DOHH2 (cell line): ENCODE measurements around the gene PGAP2.

Source experiments
- H3F3A ChIP-seq: fragments of 200-600 bp; sonication (generic), shearing (Covaris generic); 2 replicates; pipeline ENCODE4 v1.6.0; 2016; ENCODE audit warnings: antibody characterized with exemption, mild to moderate bottlenecking; ENCODE audit not compliant: control insufficient read depth, insufficient read depth
- H3K27ac ChIP-seq: fragments of 200-600 bp; sonication (generic); 2 replicates; pipeline ENCODE4 v1.5.1; 2014; ENCODE audit warnings: low read depth, mild to moderate bottlenecking, low read length, moderate library complexity
- H3K27me3 ChIP-seq: fragments of 200-600 bp; sonication (generic); 2 replicates; pipeline ENCODE4 v1.6.1; 2014; ENCODE audit warnings: mild to moderate bottlenecking, low read length, mixed read lengths; ENCODE audit not compliant: control insufficient read depth
- H3K36me3 ChIP-seq: fragments of 200-600 bp; sonication (generic); 2 replicates; pipeline ENCODE4 v1.6.1; 2014; ENCODE audit warnings: mild to moderate bottlenecking, low read length, moderate library complexity, mixed read lengths; ENCODE audit not compliant: control insufficient read depth
- H3K4me1 ChIP-seq: fragments of 200-600 bp; sonication (generic); 2 replicates; pipeline ENCODE4 v1.6.1; 2014; ENCODE audit warnings: mild to moderate bottlenecking, low read length, mixed read lengths; ENCODE audit not compliant: control insufficient read depth
- H3K4me2 ChIP-seq: fragments of 200-600 bp; sonication (generic); 2 replicates; pipeline ENCODE4 v1.6.0; 2014; ENCODE audit warnings: mild to moderate bottlenecking, low read length, moderate library complexity
- H3K4me3 ChIP-seq: fragments of 200-600 bp; sonication (generic); 2 replicates; pipeline ENCODE4 v1.5.1; 2014; ENCODE audit warnings: mild to moderate bottlenecking, low read length, mixed read lengths
- H3K79me2 ChIP-seq: fragments of 200-600 bp; sonication (generic); 2 replicates; pipeline ENCODE4 v1.6.1; 2014; ENCODE audit warnings: mild to moderate bottlenecking, low read length, mixed read lengths; ENCODE audit not compliant: control insufficient read depth
- H3K9me2 ChIP-seq: fragments of 200-600 bp; sonication (generic); replicated peaks from 2 replicates; pipeline ENCODE4 v1.6.1; 2014; ENCODE audit warnings: mild to moderate bottlenecking, low read length, mixed read lengths; ENCODE audit not compliant: control insufficient read depth
- H3K9me3 ChIP-seq: fragments of 200-600 bp; sonication (generic); 2 replicates; pipeline ENCODE4 v1.6.1; 2014; ENCODE audit warnings: antibody characterized with exemption, low read length, mixed read lengths; ENCODE audit not compliant: control insufficient read depth, insufficient read depth
- H4K20me1 ChIP-seq: fragments of 200-600 bp; sonication (generic); 2 replicates; pipeline ENCODE4 v1.6.0; 2014; ENCODE audit warnings: low read depth, mild to moderate bottlenecking, antibody characterized with exemption, low read length, moderate library complexity; ENCODE audit not compliant: control insufficient read depth, insufficient read depth
- CTCF ChIP-seq: fragments of 200-600 bp; sonication (generic); IDR thresholded peaks from one replicate; pipeline ENCODE4 v1.5.1; 2014; ENCODE audit warnings: antibody characterized with exemption, mild to moderate bottlenecking, low read depth, low read length; ENCODE audit not compliant: poor library complexity, severe bottlenecking
- EZH2phosphoT487 ChIP-seq: fragments of 200-600 bp; sonication (generic); IDR thresholded peaks from 2 replicates; pipeline ENCODE4 v1.6.1; 2017; ENCODE audit warnings: borderline replicate concordance, mild to moderate bottlenecking, antibody characterized with exemption, low read length, moderate library complexity, mixed read lengths

PGAP2 gene

GRCh38 chr11:3826721-3827120 is 18.4 kb downstream of the PGAP2 start:
- Histone ChIP-seq H3K27me3 (no peaks in the 10 kb centered on the region), H3K4me2 (no peak overlapping the region), H4K20me1 (no peaks in the 10 kb centered on the region), H3K9me3 (no peaks in the 10 kb centered on the region), H3K36me3 (peaks cover 52% of the 10 kb centered on the region), H3K27ac (no peak overlapping the region), H3F3A (no peaks in the 10 kb centered on the region), H3K4me1 (no peaks in the 10 kb centered on the region), H3K4me3 (no peak overlapping the region), H3K79me2 (peaks cover 18% of the 10 kb centered on the region), H3K9me2 (no peaks in the 10 kb centered on the region)
- TF ChIP-seq CTCF (no peak), EZH2phosphoT487 (no peak)

- Histone ChIP-seq H3K36me3 (peaks cover 57% of the 10 kb centered on the region), H4K20me1 (0 out of 2 replicates have a peak, but pooled peaks cover 8% of the 10 kb centered on the region), H3K4me3 (no peak overlapping the region), H3K27ac (no peak overlapping the region), H3K4me2 (no peak overlapping the region), H3K27me3 (no peaks in the 10 kb centered on the region), H3K79me2 (peaks cover 27% of the 10 kb centered on the region), H3K9me3 (no peaks in the 10 kb centered on the region), H3F3A (no peaks in the 10 kb centered on the region), H3K9me2 (no peaks in the 10 kb centered on the region), H3K4me1 (no peaks in the 10 kb centered on the region)
- TF ChIP-seq EZH2phosphoT487, result no peak
- TF ChIP-seq CTCF, result no peak
Measured at GRCh38 chr11:3827434-3828186, 19.2 kb downstream of the PGAP2 start.

GRCh38 chr11:3830088-3830487 is 21.7 kb downstream of the PGAP2 start:
- Histone ChIP-seq H3K4me1 (peaks cover 11% of the 10 kb centered on the region), H4K20me1 (peaks cover 19% of the 10 kb centered on the region; the same call in 1 of the 2 replicates), H3K9me2 (no peaks in the 10 kb centered on the region), H3K36me3 (peaks cover 71% of the 10 kb centered on the region), H3F3A (no peaks in the 10 kb centered on the region), H3K79me2 (peaks cover 51% of the 10 kb centered on the region), H3K4me2 (no peak overlapping the region), H3K9me3 (no peaks in the 10 kb centered on the region), H3K27ac (no peak overlapping the region), H3K27me3 (no peaks in the 10 kb centered on the region), H3K4me3 (no peak overlapping the region)
- TF ChIP-seq EZH2phosphoT487, result no peak
- TF ChIP-seq CTCF, result no peak
